Stimulated activated effector memory CD8-positive, alpha-beta T cell treated with anti-CD3 and anti-CD28 coated beads, Interleukin-12 subunit alpha, Interleukin-12 subunit beta, amount 100 ng/mL, for 72 hours (primary cell): ENCODE data around the gene HFE.
"Not testable (repeated sequence)": the region's sequence is repeated elsewhere in the genome, so short reads cannot be mapped to it uniquely, and the experiment has no call there.

Experiments
- ATAC-seq: fragments of 150-1000 bp; cut with Tn5 transposase; 2 replicates; pipeline ENCODE4 v1.10.0; 2021
- DNase-seq, 2 donors: peaks; one replicate each; pipeline ENCODE4 v3.0.0; 2021 to 2022; ENCODE audit warnings: low spot score in 2 of 2
- H3K27ac Mint-ChIP-seq: one replicate; pipeline ENCODE4 v1.8.0; 2022; ENCODE audit warnings: mild to moderate bottlenecking, mixed read lengths
- H3K36me3 Mint-ChIP-seq: one replicate; pipeline ENCODE4 v1.8.0; 2022; ENCODE audit warnings: mild to moderate bottlenecking, mixed read lengths
- H3K4me1 Mint-ChIP-seq: one replicate; pipeline ENCODE4 v1.8.0; 2022; ENCODE audit warnings: mixed read lengths
- H3K4me3 Mint-ChIP-seq: one replicate; pipeline ENCODE4 v1.8.0; 2022; ENCODE audit warnings: mild to moderate bottlenecking, mixed read lengths
- H3K9me3 Mint-ChIP-seq: one replicate; pipeline ENCODE4 v1.8.0; 2022; ENCODE audit warnings: mixed read lengths

The HFE gene

GRCh38 chr6:26087284-26088115 is at the start of gene HFE:
TSS of gene HFE (plus strand) at chr6:26087429. CDS start at chr6:26087441, 12 bp downstream.
- peak in 1 of 2 donors; percentile 61 for DNase-seq
- Mint-ChIP-seq H3K27ac (peak within 1 kb of the TSS; percentile 75), H3K36me3 (no peaks in the 10 kb centered on the region), H3K4me3 (peak within 1 kb of the TSS; percentile 75), H3K9me3 (no peaks in the 10 kb centered on the region), H3K4me1 (peaks cover 19% of the 10 kb centered on the region)
- peak; percentile 59 for ATAC-seq

- ATAC-seq = no peak
- Mint-ChIP-seq H3K27ac (no peak overlapping the region), H3K9me3 (no peaks in the 10 kb centered on the region), H3K4me3 (no peak overlapping the region), H3K36me3 (peaks cover 29% of the 10 kb centered on the region), H3K4me1 (peaks cover 23% of the 10 kb centered on the region)
- DNase-seq = no peak
These were observed 45.3 kb upstream of the HFE start for GRCh38 chr6:26041946-26042345.

GRCh38 chr6:26043384-26044139 is 43.7 kb upstream of the HFE start:
- Mint-ChIP-seq H3K27ac (peak overlapping the region; percentile 95), H3K4me1 (peaks cover 23% of the 10 kb centered on the region), H3K9me3 (no peaks in the 10 kb centered on the region), H3K36me3 (peaks cover 29% of the 10 kb centered on the region), H3K4me3 (peak overlapping the region; percentile 75)
- ATAC-seq (peak; percentile 85), DNase-seq (peak; percentile 50 to 90)

GRCh38 chr6:26044140-26045064 is 42.8 kb upstream of the HFE start:
- H3K27ac Mint-ChIP-seq = peak overlapping the region; percentile 95
- no peaks in the 10 kb centered on the region for H3K9me3 Mint-ChIP-seq
- H3K36me3 Mint-ChIP-seq = peaks cover 29% of the 10 kb centered on the region
- peak; percentile 34 for ATAC-seq
- peak; percentile 26 to 88 for DNase-seq
- peaks cover 23% of the 10 kb centered on the region for H3K4me1 Mint-ChIP-seq
- peak overlapping the region; percentile 75 for H3K4me3 Mint-ChIP-seq

- peak; percentile 73 for ATAC-seq
- H3K36me3 Mint-ChIP-seq = peaks cover 29% of the 10 kb centered on the region
- DNase-seq = peak; percentile 63 to 88
- H3K9me3 Mint-ChIP-seq = no peaks in the 10 kb centered on the region
- H3K27ac Mint-ChIP-seq = peak overlapping the region; percentile 95
- H3K4me3 Mint-ChIP-seq = peak overlapping the region; percentile 75
- H3K4me1 Mint-ChIP-seq = peaks cover 23% of the 10 kb centered on the region
These were observed 41.9 kb upstream of the HFE start for GRCh38 chr6:26045065-26045927.

GRCh38 chr6:26045928-26046368 is 41.3 kb upstream of the HFE start:
- H3K4me1 Mint-ChIP-seq = peaks cover 23% of the 10 kb centered on the region
- no peaks in the 10 kb centered on the region for H3K9me3 Mint-ChIP-seq
- no peak for ATAC-seq
- H3K36me3 Mint-ChIP-seq = peaks cover 29% of the 10 kb centered on the region
- no peak for DNase-seq
- H3K27ac Mint-ChIP-seq = peak overlapping the region; percentile 95
- peak overlapping the region; percentile 75 for H3K4me3 Mint-ChIP-seq

- not testable (repeated sequence) for H3K27ac Mint-ChIP-seq, ATAC-seq, H3K4me3 Mint-ChIP-seq, H3K9me3 Mint-ChIP-seq
- peak in 1 of 2 donors; percentile 23 for DNase-seq
- Mint-ChIP-seq H3K36me3 (peaks cover 29% of the 10 kb centered on the region), H3K4me1 (peaks cover 23% of the 10 kb centered on the region)
These were observed 39.9 kb upstream of the HFE start for GRCh38 chr6:26047329-26047728.

- H3K36me3 Mint-ChIP-seq = peaks cover 24% of the 10 kb centered on the region
- ATAC-seq (no peak), DNase-seq (peak in 1 of 2 donors; percentile 26)
- no peaks in the 10 kb centered on the region for H3K9me3 Mint-ChIP-seq
- H3K27ac Mint-ChIP-seq = no peak overlapping the region
- peaks cover 17% of the 10 kb centered on the region for H3K4me1 Mint-ChIP-seq
- no peak overlapping the region for H3K4me3 Mint-ChIP-seq
These were observed 38.6 kb upstream of the HFE start for GRCh38 chr6:26048590-26048989.

GRCh38 chr6:26051665-26052310 is 35.4 kb upstream of the HFE start:
- H3K36me3 Mint-ChIP-seq = peaks cover 28% of the 10 kb centered on the region
- peaks cover 26% of the 10 kb centered on the region for H3K4me1 Mint-ChIP-seq
- no peak for ATAC-seq
- no peak overlapping the region for H3K27ac Mint-ChIP-seq
- no peak overlapping the region for H3K4me3 Mint-ChIP-seq
- H3K9me3 Mint-ChIP-seq = no peaks in the 10 kb centered on the region
- no peak for DNase-seq

- not testable (repeated sequence) for DNase-seq, ATAC-seq, H3K9me3 Mint-ChIP-seq
- peak overlapping the region; percentile 96 for H3K27ac Mint-ChIP-seq
- peak overlapping the region; percentile 85 for H3K4me3 Mint-ChIP-seq
- H3K36me3 Mint-ChIP-seq = peaks cover 28% of the 10 kb centered on the region
- peaks cover 26% of the 10 kb centered on the region for H3K4me1 Mint-ChIP-seq
These were observed 34.4 kb upstream of the HFE start for GRCh38 chr6:26052762-26053250.

- DNase-seq = peak in 1 of 2 donors; percentile 46
- peak overlapping the region; percentile 96 for H3K27ac Mint-ChIP-seq
- ATAC-seq = no peak
- peaks cover 26% of the 10 kb centered on the region for H3K4me1 Mint-ChIP-seq
- peak overlapping the region; percentile 85 for H3K4me3 Mint-ChIP-seq
- no peaks in the 10 kb centered on the region for H3K9me3 Mint-ChIP-seq
- peaks cover 28% of the 10 kb centered on the region for H3K36me3 Mint-ChIP-seq
These were observed 33.0 kb upstream of the HFE start for GRCh38 chr6:26053992-26054780.

- DNase-seq = peak; percentile 62 to 90
- Mint-ChIP-seq H3K36me3 (peaks cover 28% of the 10 kb centered on the region), H3K27ac (peak overlapping the region; percentile 96), H3K9me3 (no peaks in the 10 kb centered on the region), H3K4me3 (peak overlapping the region; percentile 85), H3K4me1 (peaks cover 26% of the 10 kb centered on the region)
- peak; percentile 79 for ATAC-seq
These were observed 32.2 kb upstream of the HFE start for GRCh38 chr6:26054781-26055718.
